ENCODE data around the gene NDUFAF2. TPM values are rescaled to one million over a fixed set of nuclear protein-coding genes. Genes with fewer than 3 reads are reported as not detected.

Gene NDUFAF2
- total and polyA plus RNA-seq, 2 of the 8 experiments (the other 6 are each of a cell fraction or from before 2014, with no cell fraction given): 10.7 to 46.5 TPM

DNA sequence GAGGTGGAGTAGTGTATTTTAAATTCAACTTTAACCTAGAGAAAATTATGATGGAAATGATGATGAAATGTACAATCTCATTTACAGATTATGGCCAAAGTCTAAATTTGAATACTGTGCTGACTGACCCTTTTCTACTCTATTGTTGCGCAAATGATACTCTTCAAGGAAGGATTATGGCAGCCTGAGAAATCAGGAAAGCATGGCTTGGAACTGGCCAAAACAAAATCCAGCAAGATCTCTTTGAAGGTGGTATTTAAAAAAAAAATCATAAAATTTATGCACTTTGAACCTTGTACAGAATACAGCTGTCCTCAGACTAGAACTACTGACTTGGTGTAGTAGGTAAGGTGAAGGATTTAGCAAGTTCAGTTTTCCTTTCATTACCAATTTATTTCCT lies 105.3 kb downstream of the NDUFAF2 start:
- Histone ChIP-seq H3K4me1 (replicated peaks in 1 of 4; ENCODE audit: control insufficient read depth in 3 of 4, insufficient read depth in 4 of 4, low read length in 3 of 4) (peaks cover 0 to 7% (median 2%) of the 10 kb centered on the region in 4 experiments; a peak in 2 of 7 replicates), H3K14ac (ENCODE audit: insufficient read length) (no peak overlapping the region), H4K5ac (ENCODE audit: insufficient read length, low read depth, low read length) (peak overlapping the region; percentile 88), H4K8ac (ENCODE audit: extremely low read depth, insufficient read depth, low read length) (no peak overlapping the region), H2BK5ac (ENCODE audit: low read depth, low read length) (no peak overlapping the region), H4K91ac (replicated peaks; ENCODE audit: insufficient read length, low read length) (no peak overlapping the region), H3K9ac (replicated peaks in 1 of 4; ENCODE audit: extremely low read depth in 1 of 4, low read depth in 3 of 4, low read length in 3 of 4) (no peak overlapping the region), H2AFZ (ENCODE audit: low read length) (no peak overlapping the region), H3K27me3 (replicated peaks in 1 of 4; ENCODE audit: control insufficient read depth in 3 of 4, extremely low read depth in 1 of 4, insufficient read depth in 3 of 4, low read length in 3 of 4) (peaks cover 0 to 1% (median 0%) of the 10 kb centered on the region in 4 experiments; a peak in 1 of 7 replicates), H3K4me3 (ENCODE audit: extremely low read depth in 1 of 4, insufficient read depth in 2 of 4, low read depth in 3 of 4, low read length in 4 of 4) (peak overlapping the region in 1 of 4 experiments; percentile 20; a peak in 1 of 8 replicates), H2BK20ac (ENCODE audit: low read length) (no peak overlapping the region), H3K27ac (ENCODE audit: low read depth, low read length) (no peak overlapping the region), H3K79me2 (ENCODE audit: control insufficient read depth in 1 of 2, insufficient read depth in 2 of 2, low read length in 2 of 2) (no peaks in the 10 kb centered on the region; a peak in 1 of 4 replicates), H3K4ac (replicated peaks; ENCODE audit: insufficient read length, low read depth, low read length) (no peak overlapping the region), H3K36me3 (ENCODE audit: control insufficient read depth in 2 of 4, insufficient read depth in 4 of 4, low read length in 3 of 4) (no peaks in the 10 kb centered on the region), H3K56ac (replicated peaks; ENCODE audit: insufficient read length, low read depth, low read length) (no peak overlapping the region), H4K20me1 (replicated peaks in 1 of 2; ENCODE audit: control insufficient read depth in 1 of 2, insufficient read depth in 2 of 2, low read length in 2 of 2) (peaks cover 0 to 1% of the 10 kb centered on the region in 2 experiments), H2BK12ac (ENCODE audit: low read depth, low read length) (no peak overlapping the region), H3K79me1 (ENCODE audit: low read depth, low read length) (no peaks in the 10 kb centered on the region), H2BK15ac (ENCODE audit: low read length) (no peak overlapping the region), H2AK5ac (ENCODE audit: low read depth, low read length) (no peak overlapping the region), H3K23me2 (ENCODE audit: low read depth, low read length) (no peaks in the 10 kb centered on the region), H2BK120ac (replicated peaks; ENCODE audit: low read depth, low read length) (no peak overlapping the region), H3K23ac (ENCODE audit: insufficient read length) (no peak overlapping the region), H3K18ac (ENCODE audit: extremely low read depth, low read length) (no peak overlapping the region), H3K9me3 (ENCODE audit: insufficient read depth in 2 of 2, low read depth in 1 of 2, low read length in 1 of 2) (no peaks in the 10 kb centered on the region), H3K4me2 (ENCODE audit: insufficient read depth in 1 of 2, low read depth in 2 of 2, low read length in 2 of 2) (peak overlapping the region; percentile 30 to 45; a peak in 2 of 4 replicates)
- CTCF ChIA-PET (ENCODE audit: partially characterized antibody): no interaction called here
- 89% methylated on average over 1 of the region's 1 CpG; no CpG with 5 or more reads in 1 of the 2 experiments for WGBS, 2 experiments (ENCODE audit: extremely low coverage in 1 of 2, insufficient coverage in 1 of 2, insufficient read length in 1 of 2, insufficient replicate concordance in 2 of 2, low coverage in 1 of 2, low lambda C conversion rate in 2 of 2, missing lambda C conversion rate in 1 of 2)
- POLR2A ChIA-PET (ENCODE audit: partially characterized antibody): no interaction called here
- FAIRE-seq (no peak), DNase-seq (ENCODE audit: low read depth in 1 of 2, low spot score in 2 of 2) (no peak)
- TF ChIP-seq CEBPB (IDR thresholded peaks at IDR 0.05; ENCODE audit: low read depth, low read length): 0 out of 2 replicates have a peak, but pooled peaks have one; percentile 26
- TF ChIP-seq, protein P1, sequence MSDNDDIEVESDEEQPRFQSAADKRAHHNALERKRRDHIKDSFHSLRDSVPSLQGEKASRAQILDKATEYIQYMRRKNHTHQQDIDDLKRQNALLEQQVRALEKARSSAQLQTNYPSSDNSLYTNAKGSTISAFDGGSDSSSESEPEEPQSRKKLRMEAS (IDR thresholded peaks at IDR 0.05): no peak
